K562 (cell line): ENCODE data around the gene FOXR1. TPM values are rescaled to one million over a fixed set of nuclear protein-coding genes. Genes with fewer than 3 reads are reported as not detected.

Experiments used
- ARNT ChIP-seq, 2 experiments: fragments of 450-650 bp; IDR thresholded peaks; 2 replicates each; pipeline ENCODE4 v1.6.1; 2016; ENCODE audit warnings: mild to moderate bottlenecking in 1 of 2
- ATF7 ChIP-seq: fragments of 450-650 bp; IDR thresholded peaks from 2 replicates; pipeline ENCODE4 v1.7.1; 2014; ENCODE audit warnings: mild to moderate bottlenecking, moderate library complexity
- CBX8 ChIP-seq: fragments of 200-600 bp; sonication (generic); IDR thresholded peaks from 2 replicates; pipeline ENCODE4 v1.6.1; 2012; ENCODE audit warnings: borderline replicate concordance, mixed run types, low read depth, mild to moderate bottlenecking, moderate library complexity, mixed read lengths, low read length, control low read depth, inconsistent platforms; ENCODE audit not compliant: poor library complexity, severe bottlenecking; ENCODE audit errors: extremely low read depth
- ELF4 ChIP-seq: fragments of 450-650 bp; formaldehyde crosslinking; IDR thresholded peaks from 2 replicates; pipeline ENCODE4 v1.4.0; 2022; ENCODE audit warnings: missing genetic modification characterization
- FOXP1 ChIP-seq: sonication (generic); formaldehyde crosslinking; IDR thresholded peaks from 2 replicates; pipeline ENCODE4 v1.8.0; 2022; ENCODE audit warnings: mild to moderate bottlenecking, missing genetic modification reagents
- GATA2 ChIP-seq: sonication (generic); formaldehyde crosslinking; IDR thresholded peaks from 2 replicates; pipeline ENCODE4 v1.4.0; 2020; ENCODE audit warnings: mild to moderate bottlenecking, missing genetic modification reagents
- GATAD2B ChIP-seq: fragments of 450-650 bp; IDR thresholded peaks from 2 replicates; pipeline ENCODE4 v1.6.1; 2017; ENCODE audit warnings: mild to moderate bottlenecking, borderline replicate concordance
- HBP1 ChIP-seq: fragments of 450-650 bp; formaldehyde crosslinking; IDR thresholded peaks from 2 replicates; pipeline ENCODE4 v1.4.0; 2022; ENCODE audit warnings: missing genetic modification characterization
- HDAC2 ChIP-seq: fragments of 450-650 bp; IDR thresholded peaks from 2 replicates; pipeline ENCODE4 v1.6.1; 2016; ENCODE audit warnings: mild to moderate bottlenecking
- MTA3 ChIP-seq: fragments of 450-650 bp; formaldehyde crosslinking; IDR thresholded peaks from 2 replicates; pipeline ENCODE4 v1.6.1; 2017; ENCODE audit warnings: mild to moderate bottlenecking, borderline replicate concordance
- RBM22 ChIP-seq: fragments of 200-400 bp; formaldehyde crosslinking; IDR thresholded peaks from 2 replicates; pipeline ENCODE4 v1.6.1; 2018; ENCODE audit warnings: low read length, low read depth; ENCODE audit not compliant: poor library complexity, severe bottlenecking
- STAT6 ChIP-seq: sonication (generic); formaldehyde crosslinking; IDR thresholded peaks from 2 replicates; pipeline ENCODE4 v1.8.1; 2023; ENCODE audit warnings: mild to moderate bottlenecking, missing genetic modification reagents
- TCF3 ChIP-seq: sonication (generic); formaldehyde crosslinking; IDR thresholded peaks from 2 replicates; pipeline ENCODE4 v1.4.0; 2020; ENCODE audit warnings: mild to moderate bottlenecking, missing genetic modification reagents
- TEAD2 ChIP-seq: fragments of 450-650 bp; IDR thresholded peaks from 2 replicates; pipeline ENCODE4 v1.6.1; 2016; ENCODE audit warnings: missing genetic modification characterization, control low read depth, missing compliant biosample characterization
- TRIM24 ChIP-seq, 2 experiments: fragments of 450-650 bp; IDR thresholded peaks; 2 replicates each; pipeline ENCODE4 v1.6.1; 2016
- TRIM25 ChIP-seq: fragments of 450-650 bp; IDR thresholded peaks from 2 replicates; pipeline ENCODE4 v1.7.0; 2016; ENCODE audit warnings: borderline replicate concordance
- ZNF282 ChIP-seq: sonication (generic); formaldehyde crosslinking; IDR thresholded peaks from 2 replicates; pipeline ENCODE4 v1.8.1; 2023; ENCODE audit warnings: missing genetic modification reagents
- ZNF444 ChIP-seq: fragments of 250-450 bp; sonication (Bioruptor Pico); IDR thresholded peaks from 2 replicates; pipeline ENCODE4 v1.4.0; 2020; ENCODE audit warnings: mild to moderate bottlenecking, moderate library complexity
- ZNF551 ChIP-seq: fragments of 250-450 bp; sonication (Bioruptor Pico); IDR thresholded peaks from 2 replicates; pipeline ENCODE4 v1.5.0; 2021; ENCODE audit warnings: mild to moderate bottlenecking, moderate library complexity
- ZNF583 ChIP-seq: fragments of 250-450 bp; sonication (Bioruptor Pico); IDR thresholded peaks from 2 replicates; pipeline ENCODE4 v1.4.0; 2020
- ZNF668 ChIP-seq: fragments of 250-450 bp; sonication (Bioruptor Pico); IDR thresholded peaks from 2 replicates; pipeline ENCODE4 v1.8.0; 2022; ENCODE audit warnings: mild to moderate bottlenecking, inconsistent platforms
- polyA plus RNA-seq, 8 experiments: library from polyadenylated mRNA; depleted of rRNA in 4 of 8; stranded (reverse) in 5 of 8; unstranded in 3 of 8; fragments of >200 nt; fragmentation: Nextera tagmentation in 2 of 8; fragmentation: Illumina TruSeq in 1 of 8; extraction: Ambion mirVana in 2 of 8; extraction: Trizol in 1 of 8; gene quantifications; 2 replicates each; pipeline versions ENCODE4 v1.2.1 to v1.2.3, GENCODE V29; 2011 to 2014; ENCODE audit warnings: inconsistent platforms in 1 of 8, missing spikeins in 1 of 8
- total RNA-seq, 7 experiments: library from RNA; depleted of rRNA in 6 of 7; stranded (reverse); fragments of >200 nt in 6 of 7; fragmentation: Illumina TruSeq in 2 of 7; extraction: Trizol in 2 of 7; gene quantifications; 2 replicates each; pipeline versions ENCODE4 v1.2.1 to v1.2.3, GENCODE V29; 2011 to 2021; ENCODE audit warnings: low replicate concordance in 1 of 7
- TF ChIP-seq, protein P1 (sequence below): fragments of 250-450 bp; sonication (Bioruptor Pico); IDR thresholded peaks from 2 replicates; pipeline ENCODE4 v1.4.0; 2020

The FOXR1 gene
- total and polyA plus RNA-seq, 9 of the 15 experiments (the other 6 are each of a cell fraction or from before 2014, with no cell fraction given): not detected

- no peak for TF ChIP-seq TRIM25
- peak; percentile 74; the same call in 1 of the 2 replicates for TF ChIP-seq MTA3
- TF ChIP-seq TEAD2 (tag): no peak
- peak; percentile 77 for TF ChIP-seq ATF7
- no peak for TF ChIP-seq CBX8
- TF ChIP-seq ARNT (IDR thresholded peaks at IDR 0.05): no peak
- TF ChIP-seq ZNF668 (CRISPR knock-in tag): no peak
- TF ChIP-seq HDAC2: peak; percentile 89; the same call in 1 of the 2 replicates
- no peak for TF ChIP-seq GATAD2B
- no peak for TF ChIP-seq ZNF551
- TF ChIP-seq ZNF583 (CRISPR knock-in tag): no peak
- peak in 1 of 2 experiments; percentile 88; a peak in 2 of 4 replicates for TF ChIP-seq TRIM24 (IDR thresholded peaks at IDR 0.05)
- TF ChIP-seq, protein P1, sequence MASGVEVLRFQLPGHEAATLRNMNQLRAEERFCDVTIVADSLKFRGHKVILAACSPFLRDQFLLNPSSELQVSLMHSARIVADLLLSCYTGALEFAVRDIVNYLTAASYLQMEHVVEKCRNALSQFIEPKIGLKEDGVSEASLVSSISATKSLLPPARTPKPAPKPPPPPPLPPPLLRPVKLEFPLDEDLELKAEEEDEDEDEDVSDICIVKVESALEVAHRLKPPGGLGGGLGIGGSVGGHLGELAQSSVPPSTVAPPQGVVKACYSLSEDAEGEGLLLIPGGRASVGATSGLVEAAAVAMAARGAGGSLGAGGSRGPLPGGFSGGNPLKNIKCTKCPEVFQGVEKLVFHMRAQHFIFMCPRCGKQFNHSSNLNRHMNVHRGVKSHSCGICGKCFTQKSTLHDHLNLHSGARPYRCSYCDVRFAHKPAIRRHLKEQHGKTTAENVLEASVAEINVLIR: peak; percentile 54
- TF ChIP-seq HBP1 (CRISPR knock-in tag): no peak
- TF ChIP-seq ZNF444 (CRISPR knock-in tag): no peak
- TF ChIP-seq ELF4: no peak
- no peak; the same call in 1 of the 2 replicates for TF ChIP-seq FOXP1 (CRISPR knock-in tag)
- 0 out of 2 replicates have a peak, but pooled peaks have one; percentile 16 for TF ChIP-seq ZNF282 (CRISPR knock-in tag)
- no peak for TF ChIP-seq STAT6 (CRISPR knock-in tag)
- no peak for TF ChIP-seq GATA2
- peak; percentile 50 for TF ChIP-seq RBM22
- TF ChIP-seq TCF3 (CRISPR knock-in tag): no peak
Observed at GRCh38 chr11:119018074-119018938, 46.7 kb downstream of the FOXR1 start, which contains the start of the genes RPS25 and TRAPPC4 (continued).
